H1 (cell line): ENCODE data around the gene RBM25. TPM values are rescaled to one million over a fixed set of nuclear protein-coding genes. Genes with fewer than 3 reads are reported as not detected.

Experiments used
- CHD7 ChIP-seq: fragments of 300-600 bp; sonication (generic); IDR thresholded peaks from 2 replicates; pipeline ENCODE4 v1.7.1; 2012; ENCODE audit warnings: low read length, moderate library complexity, mild to moderate bottlenecking, inconsistent platforms; ENCODE audit not compliant: insufficient replicate concordance
- EP300 ChIP-seq, 2 experiments: IDR thresholded peaks; 1 replicate in 1 of 2; 2 replicates in 1 of 2; pipeline ENCODE4 v1.6.1; 2011 to 2012; ENCODE audit warnings: low read depth in 2 of 2, low read length in 2 of 2, mild to moderate bottlenecking in 2 of 2, borderline replicate concordance in 1 of 2, inconsistent platforms in 1 of 2, moderate library complexity in 1 of 2
- JUND ChIP-seq: IDR thresholded peaks from 2 replicates; pipeline ENCODE4 v1.6.1; 2011; ENCODE audit warnings: mild to moderate bottlenecking, improper control_type of control experiment, low read length
- polyA plus RNA-seq, 7 experiments: library from polyadenylated mRNA; depleted of rRNA in 3 of 7; stranded (reverse) in 5 of 7; unstranded in 2 of 7; fragments of >200 nt in 5 of 7; fragments of 200-250 nt in 2 of 7; gene quantifications; 1 replicate in 5 of 7; 2 replicates in 1 of 7; 4 replicates in 1 of 7; pipeline versions ENCODE4 v1.2.1 to v1.2.3, GENCODE V29; 2011 to 2013; ENCODE audit warnings: missing spikeins in 2 of 7, mixed read lengths in 2 of 7
- total RNA-seq: library from RNA; stranded (reverse); fragmentation: NEBNext Ultra II Directional; extraction: Animal tissue kit (Norgen Biotek cat#: 25700); gene quantifications from 2 replicates; pipeline ENCODE4 v1.2.1, GENCODE V29; 2021

Gene RBM25
- total and polyA plus RNA-seq, 2 of the 8 experiments (the other 6 are each of a cell fraction or from before 2014, with no cell fraction given) = 25.6 to 134 TPM

GRCh38 chr14:73116079-73116665 is 57.8 kb downstream of the RBM25 start (continued):
- TF ChIP-seq CHD7 (no peak), JUND (no peak), EP300 (IDR thresholded peaks at IDR 0.05; ENCODE audit: borderline replicate concordance in 1 of 2, low read depth in 2 of 2, low read length in 2 of 2) (no peak)
